Hippocampal formation (tissue), 2 donors: ENCODE data around the gene KRTAP19-6.
"Not testable (repeated sequence)": the region's sequence is repeated elsewhere in the genome, so short reads cannot be mapped to it uniquely, and the experiment has no call there.

Experiments used
- DNase-seq, 2 donors: peaks; one replicate each; lab custom pipeline; 2025; lab: John Stamatoyannopoulos, UW

KRTAP19-6 gene

GRCh38 chr21:30541764-30542163 lies at the start of gene KRTAP19-6:
Gene KRTAP19-6 (minus strand): TSS chr21:30541864. CDS start chr21:30541833, 31 bp downstream.
- no peak for DNase-seq

- no peak for DNase-seq
These were observed 48.6 kb upstream of the KRTAP19-6 start, which contains the start of gene KRTAP22-2 for GRCh38 chr21:30590297-30590696. Gene KRTAP22-2 (minus strand): TSS chr21:30590397.

GRCh38 chr21:30582870-30583269 lies 41.2 kb upstream of the KRTAP19-6 start:
- no peak for DNase-seq

- no peak for DNase-seq
These were observed 38.5 kb upstream of the KRTAP19-6 start for GRCh38 chr21:30580132-30580531.

- no peak for DNase-seq
These were observed 37.7 kb upstream of the KRTAP19-6 start for GRCh38 chr21:30579346-30579745.

- DNase-seq = no peak
These were observed 36.1 kb upstream of the KRTAP19-6 start for GRCh38 chr21:30577766-30578165.

GRCh38 chr21:30567617-30568016 lies 26.0 kb upstream of the KRTAP19-6 start:
- DNase-seq = no peak

- DNase-seq = no peak
These were observed 22.0 kb upstream of the KRTAP19-6 start for GRCh38 chr21:30563630-30564029.

- no peak for DNase-seq
These were observed 21.4 kb upstream of the KRTAP19-6 start for GRCh38 chr21:30563072-30563471.

- DNase-seq = no peak
These were observed 20.3 kb upstream of the KRTAP19-6 start for GRCh38 chr21:30561957-30562356.

GRCh38 chr21:30561264-30561895 lies 19.7 kb upstream of the KRTAP19-6 start, which contains the start of gene KRTAP19-7:
Gene KRTAP19-7 (minus strand): TSS chr21:30561314. CDS start chr21:30561289, 25 bp downstream.
- DNase-seq = no peak

GRCh38 chr21:30555095-30555494 lies 13.4 kb upstream of the KRTAP19-6 start:
- DNase-seq = no peak

- no peak for DNase-seq
These were observed 11.1 kb upstream of the KRTAP19-6 start for GRCh38 chr21:30552782-30553181.

GRCh38 chr21:30518876-30519275 lies 22.8 kb downstream of the KRTAP19-6 start:
- DNase-seq = no peak

- DNase-seq = no peak
These were observed 26.0 kb downstream of the KRTAP19-6 start for GRCh38 chr21:30515681-30516080.

- DNase-seq = not testable (repeated sequence)
These were observed 36.0 kb downstream of the KRTAP19-6 start for GRCh38 chr21:30505621-30506205.

- no peak for DNase-seq
These were observed 39.6 kb downstream of the KRTAP19-6 start, which contains the start of gene KRTAP19-5 for GRCh38 chr21:30502041-30502440. Gene KRTAP19-5 (minus strand): TSS chr21:30502141. CDS start chr21:30502090, 51 bp downstream.

- no peak for DNase-seq
These were observed 44.6 kb downstream of the KRTAP19-6 start, which contains the start of gene KRTAP19-4 for GRCh38 chr21:30497065-30497464. Gene KRTAP19-4 (minus strand): TSS chr21:30497165. CDS start chr21:30497110, 55 bp downstream.

GRCh38 chr21:30491963-30492428 lies 49.7 kb downstream of the KRTAP19-6 start, which contains the start of gene KRTAP19-3:
Gene KRTAP19-3 (minus strand): TSS chr21:30492013. CDS start chr21:30491957, 56 bp downstream.
- no peak for DNase-seq
